Non-pigmented ciliary epithelial cell (primary cell): Measurements from ENCODE around the gene SRRM4.

Experiments
- DNase-seq: peaks from one replicate; pipeline ENCODE4 v3.0.0-alpha.2; 2010; ENCODE audit warnings: low read depth

Gene SRRM4

GRCh38 chr12:119122047-119122446, 140.7 kb downstream of the SRRM4 start:
- no peak for DNase-seq

- no peak for DNase-seq
These were observed 141.4 kb downstream of the SRRM4 start for GRCh38 chr12:119122751-119123150.

GRCh38 chr12:119128527-119128926, 147.2 kb downstream of the SRRM4 start:
- no peak for DNase-seq

GRCh38 chr12:119129827-119130434, 148.6 kb downstream of the SRRM4 start:
- DNase-seq: no peak

- no peak for DNase-seq
These were observed 149.2 kb downstream of the SRRM4 start for GRCh38 chr12:119130523-119130922.

GRCh38 chr12:119134284-119135072, 153.1 kb downstream of the SRRM4 start:
- no peak for DNase-seq

GRCh38 chr12:119136811-119137410, 155.6 kb downstream of the SRRM4 start:
- no peak for DNase-seq

GRCh38 chr12:119139448-119139847, 158.1 kb downstream of the SRRM4 start:
- DNase-seq: no peak

- no peak for DNase-seq
These were observed 164.0 kb downstream of the SRRM4 start for GRCh38 chr12:119145367-119145766.

- no peak for DNase-seq
These were observed 166.6 kb downstream of the SRRM4 start for GRCh38 chr12:119147847-119148448.

- no peak for DNase-seq
These were observed 167.9 kb downstream of the SRRM4 start for GRCh38 chr12:119149270-119149669.

- no peak for DNase-seq
These were observed 170.2 kb downstream of the SRRM4 start for GRCh38 chr12:119151445-119152026.

GRCh38 chr12:119153477-119154434, 172.4 kb downstream of the SRRM4 start:
- DNase-seq: no peak

GRCh38 chr12:119154435-119154818, 173.1 kb downstream of the SRRM4 start:
- no peak for DNase-seq

- no peak for DNase-seq
These were observed 175.2 kb downstream of the SRRM4 start for GRCh38 chr12:119156401-119157044.

- no peak for DNase-seq
These were observed 176.2 kb downstream of the SRRM4 start for GRCh38 chr12:119157528-119157927.

GRCh38 chr12:119157978-119158377, 176.6 kb downstream of the SRRM4 start:
- DNase-seq: no peak

GRCh38 chr12:119158402-119158801, 177.1 kb downstream of the SRRM4 start:
- no peak for DNase-seq

- DNase-seq: no peak
These were observed 178.5 kb downstream of the SRRM4 start for GRCh38 chr12:119159844-119160243.

GRCh38 chr12:119167902-119168301, 186.6 kb downstream of the SRRM4 start:
- DNase-seq: no peak

- no peak for DNase-seq
These were observed 187.4 kb downstream of the SRRM4 start for GRCh38 chr12:119168721-119169120.
